Ovary (tissue), 3 donors: ENCODE results near the gene CDKL4.

Experiments used
- EP300 ChIP-seq: sonication (generic); formaldehyde crosslinking; IDR thresholded peaks from one replicate; pipeline ENCODE4 v1.6.1; 2017; ENCODE audit warnings: antibody characterized with exemption
- POLR2A ChIP-seq: fragments of 450-650 bp; IDR thresholded peaks from one replicate; pipeline ENCODE4 v1.6.1; 2017; ENCODE audit warnings: antibody characterized with exemption, mild to moderate bottlenecking, moderate library complexity
- TF ChIP-seq, protein P1 (sequence below), 3 donors: fragments of 450-650 bp in 2 of 3; fragments of 200-600 bp in 1 of 3; IDR thresholded peaks; one replicate each; pipeline versions ENCODE4 v1.5.1 to v1.8.0; 2016 to 2022; ENCODE audit warnings: antibody characterized with exemption in 3 of 3, mild to moderate bottlenecking in 1 of 3
- donor health status: DM: no; HTN: no; CAD: no.

- TF ChIP-seq, protein P1, sequence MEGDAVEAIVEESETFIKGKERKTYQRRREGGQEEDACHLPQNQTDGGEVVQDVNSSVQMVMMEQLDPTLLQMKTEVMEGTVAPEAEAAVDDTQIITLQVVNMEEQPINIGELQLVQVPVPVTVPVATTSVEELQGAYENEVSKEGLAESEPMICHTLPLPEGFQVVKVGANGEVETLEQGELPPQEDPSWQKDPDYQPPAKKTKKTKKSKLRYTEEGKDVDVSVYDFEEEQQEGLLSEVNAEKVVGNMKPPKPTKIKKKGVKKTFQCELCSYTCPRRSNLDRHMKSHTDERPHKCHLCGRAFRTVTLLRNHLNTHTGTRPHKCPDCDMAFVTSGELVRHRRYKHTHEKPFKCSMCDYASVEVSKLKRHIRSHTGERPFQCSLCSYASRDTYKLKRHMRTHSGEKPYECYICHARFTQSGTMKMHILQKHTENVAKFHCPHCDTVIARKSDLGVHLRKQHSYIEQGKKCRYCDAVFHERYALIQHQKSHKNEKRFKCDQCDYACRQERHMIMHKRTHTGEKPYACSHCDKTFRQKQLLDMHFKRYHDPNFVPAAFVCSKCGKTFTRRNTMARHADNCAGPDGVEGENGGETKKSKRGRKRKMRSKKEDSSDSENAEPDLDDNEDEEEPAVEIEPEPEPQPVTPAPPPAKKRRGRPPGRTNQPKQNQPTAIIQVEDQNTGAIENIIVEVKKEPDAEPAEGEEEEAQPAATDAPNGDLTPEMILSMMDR (IDR thresholded peaks at IDR 0.05) = no peak
- no peak for TF ChIP-seq POLR2A
- TF ChIP-seq EP300 = no peak
Measured at GRCh38 chr2:39283561-39283960, 39.8 kb upstream of the CDKL4 start.
